ENCODE data around the gene CAPN9.

- TF ChIP-seq CTCF (IDR thresholded peaks at IDR 0.05 in 4 of 5, conservative IDR thresholded peaks at IDR 0.05 in 1 of 5) (no peak), POLR2A (IDR thresholded peaks at IDR 0.05) (no peak)
Measured at GRCh38 chr1:230704830-230705229, 42.4 kb upstream of the CAPN9 start.

All from gastrocnemius medialis (tissue), 4 donors.